Measurements from ENCODE around the gene MYBPC2.
A peak's percentile ranks its signal among the peaks of the same experiment; 100 is the strongest.
"Not testable (repeated sequence)": the region's sequence is repeated elsewhere in the genome, so short reads cannot be mapped to it uniquely, and the experiment has no call there.

MYBPC2 gene

GRCh38 chr19:50432221-50433028 is at the start of gene MYBPC2:
MYBPC2 (plus strand) TSS chr19:50432892; CDS start chr19:50432954, 62 bp downstream.
- no peak for DNase-seq
- TF ChIP-seq POLR2A (IDR thresholded peaks at IDR 0.05; ENCODE audit: low read length) = no peak
- TF ChIP-seq GATA1 (IDR thresholded peaks at IDR 0.05; ENCODE audit: low read depth, low read length) = no peak

- no peak for DNase-seq
- TF ChIP-seq GATA1 (IDR thresholded peaks at IDR 0.05; ENCODE audit: low read depth, low read length) = no peak
- TF ChIP-seq POLR2A (IDR thresholded peaks at IDR 0.05; ENCODE audit: low read length) = no peak
Measured at GRCh38 chr19:50383001-50383851, 49.5 kb upstream of the MYBPC2 start.

GRCh38 chr19:50383852-50384684 is 48.6 kb upstream of the MYBPC2 start, which contains the start of gene POLD1:
POLD1 (plus strand) TSS chr19:50384347; CDS start chr19:50398852, 14,505 bp downstream.
- peak; percentile 99 to 100 for DNase-seq
- no peak for TF ChIP-seq GATA1 (IDR thresholded peaks at IDR 0.05; ENCODE audit: low read depth, low read length)
- peak; percentile 92 for TF ChIP-seq POLR2A (IDR thresholded peaks at IDR 0.05; ENCODE audit: low read length)

GRCh38 chr19:50384685-50385535 is 47.8 kb upstream of the MYBPC2 start:
- peak in 1 of 2 experiments; percentile 51 for DNase-seq
- TF ChIP-seq POLR2A (IDR thresholded peaks at IDR 0.05; ENCODE audit: low read length) (no peak), GATA1 (IDR thresholded peaks at IDR 0.05; ENCODE audit: low read depth, low read length) (no peak)

GRCh38 chr19:50387176-50387867 is 45.4 kb upstream of the MYBPC2 start:
- TF ChIP-seq POLR2A (IDR thresholded peaks at IDR 0.05; ENCODE audit: low read length) = no peak
- TF ChIP-seq GATA1 (IDR thresholded peaks at IDR 0.05; ENCODE audit: low read depth, low read length) = no peak

GRCh38 chr19:50387868-50388245 is 44.8 kb upstream of the MYBPC2 start:
- TF ChIP-seq GATA1 (IDR thresholded peaks at IDR 0.05; ENCODE audit: low read depth, low read length) = no peak
- TF ChIP-seq POLR2A (IDR thresholded peaks at IDR 0.05; ENCODE audit: low read length) = no peak
- DNase-seq = no peak

More at GRCh38 chr19:50387176-50387867, 45.4 kb upstream of the MYBPC2 start:
- no peak for DNase-seq

- not testable (repeated sequence) for DNase-seq
Measured at GRCh38 chr19:50390295-50390694, 42.4 kb upstream of the MYBPC2 start.

GRCh38 chr19:50390952-50391351 is 41.7 kb upstream of the MYBPC2 start:
- not testable (repeated sequence) for DNase-seq

- no peak for TF ChIP-seq POLR2A (IDR thresholded peaks at IDR 0.05; ENCODE audit: low read length)
- TF ChIP-seq GATA1 (IDR thresholded peaks at IDR 0.05; ENCODE audit: low read depth, low read length) = no peak
- no peak for DNase-seq
Measured at GRCh38 chr19:50392759-50393158, 39.9 kb upstream of the MYBPC2 start.

GRCh38 chr19:50393589-50393988 is 39.1 kb upstream of the MYBPC2 start:
- DNase-seq = peak in 1 of 2 experiments; percentile 46

GRCh38 chr19:50394017-50394416 is 38.7 kb upstream of the MYBPC2 start:
- DNase-seq = no peak
- TF ChIP-seq POLR2A (IDR thresholded peaks at IDR 0.05; ENCODE audit: low read length) (no peak), GATA1 (IDR thresholded peaks at IDR 0.05; ENCODE audit: low read depth, low read length) (no peak)

More at GRCh38 chr19:50393589-50393988, 39.1 kb upstream of the MYBPC2 start:
- TF ChIP-seq GATA1 (IDR thresholded peaks at IDR 0.05; ENCODE audit: low read depth, low read length) (no peak), POLR2A (IDR thresholded peaks at IDR 0.05; ENCODE audit: low read length) (no peak)

GRCh38 chr19:50398675-50399367 is 33.9 kb upstream of the MYBPC2 start:
- TF ChIP-seq POLR2A (IDR thresholded peaks at IDR 0.05; ENCODE audit: low read length) (no peak), GATA1 (IDR thresholded peaks at IDR 0.05; ENCODE audit: low read depth, low read length) (no peak)
- no peak for DNase-seq
